WTC11 (cell line): ENCODE measurements around the gene CDC25B. TPM values are rescaled to one million over a fixed set of nuclear protein-coding genes. Genes with fewer than 3 reads are reported as not detected.

Experiments
- ARID4B ChIP-seq: sonication (generic); formaldehyde crosslinking; IDR thresholded peaks from 2 replicates; pipeline ENCODE4 v1.8.0; 2023; ENCODE audit warnings: missing genetic modification reagents, mild to moderate bottlenecking, borderline replicate concordance
- ATF1 ChIP-seq: sonication (generic); formaldehyde crosslinking; IDR thresholded peaks from 2 replicates; pipeline ENCODE4 v1.8.1; 2023; ENCODE audit warnings: mild to moderate bottlenecking, moderate library complexity, missing genetic modification reagents
- CREB1 ChIP-seq: sonication (generic); formaldehyde crosslinking; IDR thresholded peaks from 2 replicates; pipeline ENCODE4 v1.8.0; 2023; ENCODE audit warnings: mild to moderate bottlenecking, missing genetic modification reagents
- CREM ChIP-seq: sonication (generic); formaldehyde crosslinking; IDR thresholded peaks from 2 replicates; pipeline ENCODE4 v1.8.1; 2022; ENCODE audit warnings: mild to moderate bottlenecking, missing genetic modification reagents, moderate library complexity
- ETV6 ChIP-seq: sonication (generic); formaldehyde crosslinking; IDR thresholded peaks from 2 replicates; pipeline ENCODE4 v1.8.1; 2022; ENCODE audit warnings: mild to moderate bottlenecking, missing genetic modification reagents
- KAT7 ChIP-seq: sonication (generic); formaldehyde crosslinking; IDR thresholded peaks from 2 replicates; pipeline ENCODE4 v1.8.1; 2023; ENCODE audit warnings: missing genetic modification reagents, mild to moderate bottlenecking, borderline replicate concordance
- NR2C2 ChIP-seq: sonication (generic); formaldehyde crosslinking; IDR thresholded peaks from 2 replicates; pipeline ENCODE4 v1.8.0; 2022; ENCODE audit warnings: mild to moderate bottlenecking, missing genetic modification reagents
- PRRX2 ChIP-seq: fragments of 250-450 bp; sonication (Bioruptor Pico); IDR thresholded peaks from 2 replicates; pipeline ENCODE4 v1.8.0; 2021; ENCODE audit warnings: mild to moderate bottlenecking
- RORB ChIP-seq: fragments of 250-450 bp; sonication (Bioruptor Pico); IDR thresholded peaks from 2 replicates; pipeline ENCODE4 v1.9.0; 2021; ENCODE audit warnings: mild to moderate bottlenecking
- SP1 ChIP-seq: sonication (generic); formaldehyde crosslinking; conservative IDR thresholded peaks from 2 replicates; pipeline ENCODE4 v1.8.1; 2022; ENCODE audit warnings: missing genetic modification reagents
- TEAD1 ChIP-seq: sonication (generic); formaldehyde crosslinking; IDR thresholded peaks from 2 replicates; pipeline ENCODE4 v1.8.0; 2022; ENCODE audit warnings: mild to moderate bottlenecking, missing genetic modification reagents
- TP53 ChIP-seq: sonication (generic); formaldehyde crosslinking; IDR thresholded peaks from 2 replicates; pipeline ENCODE4 v1.8.1; 2023; ENCODE audit warnings: mild to moderate bottlenecking, missing genetic modification reagents
- ZNF138 ChIP-seq: sonication (generic); formaldehyde crosslinking; conservative IDR thresholded peaks from 2 replicates; pipeline ENCODE4 v1.8.1; 2022; ENCODE audit warnings: mild to moderate bottlenecking, moderate library complexity, missing genetic modification reagents
- total RNA-seq: library from RNA; stranded (reverse); gene quantifications from 3 replicates; pipeline ENCODE4 v1.2.3, GENCODE V29; 2021
- TF ChIP-seq, protein P1 (sequence below): fragments of 200-600 bp; IDR thresholded peaks from 2 replicates; pipeline ENCODE4 v1.8.0; 2022; ENCODE audit warnings: antibody characterized with exemption
- TF ChIP-seq, protein P2 (sequence below): sonication (generic); formaldehyde crosslinking; IDR thresholded peaks from 2 replicates; pipeline ENCODE4 v1.8.0; 2022; ENCODE audit warnings: mild to moderate bottlenecking, missing genetic modification reagents
- TF ChIP-seq, protein P3 (sequence below): fragments of 250-450 bp; sonication (Bioruptor Pico); IDR thresholded peaks from 2 replicates; pipeline ENCODE4 v1.9.0; 2021; ENCODE audit warnings: mild to moderate bottlenecking, borderline replicate concordance
- TF ChIP-seq, protein P4 (sequence below): sonication (generic); formaldehyde crosslinking; IDR thresholded peaks from 2 replicates; pipeline ENCODE4 v1.8.0; 2023; ENCODE audit warnings: mild to moderate bottlenecking, missing genetic modification reagents
- TF ChIP-seq, protein P5 (sequence below): sonication (generic); formaldehyde crosslinking; IDR thresholded peaks from 2 replicates; pipeline ENCODE4 v1.8.1; 2022; ENCODE audit warnings: mild to moderate bottlenecking, moderate library complexity, missing genetic modification reagents
- TF ChIP-seq, protein P6 (sequence below): sonication (generic); formaldehyde crosslinking; conservative IDR thresholded peaks from 2 replicates; pipeline ENCODE4 v1.8.1; 2023; ENCODE audit warnings: mild to moderate bottlenecking, low read depth, missing genetic modification reagents, moderate library complexity

Gene CDC25B
- total RNA-seq, 1 experiment from 2014 or later = 37.4 TPM

- TF ChIP-seq, protein P1, sequence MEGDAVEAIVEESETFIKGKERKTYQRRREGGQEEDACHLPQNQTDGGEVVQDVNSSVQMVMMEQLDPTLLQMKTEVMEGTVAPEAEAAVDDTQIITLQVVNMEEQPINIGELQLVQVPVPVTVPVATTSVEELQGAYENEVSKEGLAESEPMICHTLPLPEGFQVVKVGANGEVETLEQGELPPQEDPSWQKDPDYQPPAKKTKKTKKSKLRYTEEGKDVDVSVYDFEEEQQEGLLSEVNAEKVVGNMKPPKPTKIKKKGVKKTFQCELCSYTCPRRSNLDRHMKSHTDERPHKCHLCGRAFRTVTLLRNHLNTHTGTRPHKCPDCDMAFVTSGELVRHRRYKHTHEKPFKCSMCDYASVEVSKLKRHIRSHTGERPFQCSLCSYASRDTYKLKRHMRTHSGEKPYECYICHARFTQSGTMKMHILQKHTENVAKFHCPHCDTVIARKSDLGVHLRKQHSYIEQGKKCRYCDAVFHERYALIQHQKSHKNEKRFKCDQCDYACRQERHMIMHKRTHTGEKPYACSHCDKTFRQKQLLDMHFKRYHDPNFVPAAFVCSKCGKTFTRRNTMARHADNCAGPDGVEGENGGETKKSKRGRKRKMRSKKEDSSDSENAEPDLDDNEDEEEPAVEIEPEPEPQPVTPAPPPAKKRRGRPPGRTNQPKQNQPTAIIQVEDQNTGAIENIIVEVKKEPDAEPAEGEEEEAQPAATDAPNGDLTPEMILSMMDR = peak; percentile 94
- TF ChIP-seq RORB (CRISPR knock-in tag) (no peak), TEAD1 (CRISPR knock-in tag) (peak; percentile 12), PRRX2 (no peak), ATF1 (no peak; the same call in 1 of the 2 replicates), SP1 (CRISPR knock-in tag) (peak; percentile 82), TP53 (CRISPR knock-in tag) (no peak), CREB1 (CRISPR knock-in tag) (0 out of 2 replicates have a peak, but pooled peaks have one; percentile 8), ZNF138 (CRISPR knock-in tag) (no peak), ARID4B (CRISPR knock-in tag) (peak; percentile 65; the same call in 1 of the 2 replicates), CREM (CRISPR knock-in tag) (peak; percentile 99), ETV6 (CRISPR knock-in tag) (peak; percentile 79), KAT7 (CRISPR knock-in tag) (peak; percentile 48; the same call in 1 of the 2 replicates), NR2C2 (CRISPR knock-in tag) (no peak)
- TF ChIP-seq, protein P2, sequence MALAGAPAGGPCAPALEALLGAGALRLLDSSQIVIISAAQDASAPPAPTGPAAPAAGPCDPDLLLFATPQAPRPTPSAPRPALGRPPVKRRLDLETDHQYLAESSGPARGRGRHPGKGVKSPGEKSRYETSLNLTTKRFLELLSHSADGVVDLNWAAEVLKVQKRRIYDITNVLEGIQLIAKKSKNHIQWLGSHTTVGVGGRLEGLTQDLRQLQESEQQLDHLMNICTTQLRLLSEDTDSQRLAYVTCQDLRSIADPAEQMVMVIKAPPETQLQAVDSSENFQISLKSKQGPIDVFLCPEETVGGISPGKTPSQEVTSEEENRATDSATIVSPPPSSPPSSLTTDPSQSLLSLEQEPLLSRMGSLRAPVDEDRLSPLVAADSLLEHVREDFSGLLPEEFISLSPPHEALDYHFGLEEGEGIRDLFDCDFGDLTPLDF (CRISPR knock-in tag) = no peak
- TF ChIP-seq, protein P3, sequence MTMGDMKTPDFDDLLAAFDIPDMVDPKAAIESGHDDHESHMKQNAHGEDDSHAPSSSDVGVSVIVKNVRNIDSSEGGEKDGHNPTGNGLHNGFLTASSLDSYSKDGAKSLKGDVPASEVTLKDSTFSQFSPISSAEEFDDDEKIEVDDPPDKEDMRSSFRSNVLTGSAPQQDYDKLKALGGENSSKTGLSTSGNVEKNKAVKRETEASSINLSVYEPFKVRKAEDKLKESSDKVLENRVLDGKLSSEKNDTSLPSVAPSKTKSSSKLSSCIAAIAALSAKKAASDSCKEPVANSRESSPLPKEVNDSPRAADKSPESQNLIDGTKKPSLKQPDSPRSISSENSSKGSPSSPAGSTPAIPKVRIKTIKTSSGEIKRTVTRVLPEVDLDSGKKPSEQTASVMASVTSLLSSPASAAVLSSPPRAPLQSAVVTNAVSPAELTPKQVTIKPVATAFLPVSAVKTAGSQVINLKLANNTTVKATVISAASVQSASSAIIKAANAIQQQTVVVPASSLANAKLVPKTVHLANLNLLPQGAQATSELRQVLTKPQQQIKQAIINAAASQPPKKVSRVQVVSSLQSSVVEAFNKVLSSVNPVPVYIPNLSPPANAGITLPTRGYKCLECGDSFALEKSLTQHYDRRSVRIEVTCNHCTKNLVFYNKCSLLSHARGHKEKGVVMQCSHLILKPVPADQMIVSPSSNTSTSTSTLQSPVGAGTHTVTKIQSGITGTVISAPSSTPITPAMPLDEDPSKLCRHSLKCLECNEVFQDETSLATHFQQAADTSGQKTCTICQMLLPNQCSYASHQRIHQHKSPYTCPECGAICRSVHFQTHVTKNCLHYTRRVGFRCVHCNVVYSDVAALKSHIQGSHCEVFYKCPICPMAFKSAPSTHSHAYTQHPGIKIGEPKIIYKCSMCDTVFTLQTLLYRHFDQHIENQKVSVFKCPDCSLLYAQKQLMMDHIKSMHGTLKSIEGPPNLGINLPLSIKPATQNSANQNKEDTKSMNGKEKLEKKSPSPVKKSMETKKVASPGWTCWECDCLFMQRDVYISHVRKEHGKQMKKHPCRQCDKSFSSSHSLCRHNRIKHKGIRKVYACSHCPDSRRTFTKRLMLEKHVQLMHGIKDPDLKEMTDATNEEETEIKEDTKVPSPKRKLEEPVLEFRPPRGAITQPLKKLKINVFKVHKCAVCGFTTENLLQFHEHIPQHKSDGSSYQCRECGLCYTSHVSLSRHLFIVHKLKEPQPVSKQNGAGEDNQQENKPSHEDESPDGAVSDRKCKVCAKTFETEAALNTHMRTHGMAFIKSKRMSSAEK (CRISPR knock-in tag) = no peak
- TF ChIP-seq, protein P4, sequence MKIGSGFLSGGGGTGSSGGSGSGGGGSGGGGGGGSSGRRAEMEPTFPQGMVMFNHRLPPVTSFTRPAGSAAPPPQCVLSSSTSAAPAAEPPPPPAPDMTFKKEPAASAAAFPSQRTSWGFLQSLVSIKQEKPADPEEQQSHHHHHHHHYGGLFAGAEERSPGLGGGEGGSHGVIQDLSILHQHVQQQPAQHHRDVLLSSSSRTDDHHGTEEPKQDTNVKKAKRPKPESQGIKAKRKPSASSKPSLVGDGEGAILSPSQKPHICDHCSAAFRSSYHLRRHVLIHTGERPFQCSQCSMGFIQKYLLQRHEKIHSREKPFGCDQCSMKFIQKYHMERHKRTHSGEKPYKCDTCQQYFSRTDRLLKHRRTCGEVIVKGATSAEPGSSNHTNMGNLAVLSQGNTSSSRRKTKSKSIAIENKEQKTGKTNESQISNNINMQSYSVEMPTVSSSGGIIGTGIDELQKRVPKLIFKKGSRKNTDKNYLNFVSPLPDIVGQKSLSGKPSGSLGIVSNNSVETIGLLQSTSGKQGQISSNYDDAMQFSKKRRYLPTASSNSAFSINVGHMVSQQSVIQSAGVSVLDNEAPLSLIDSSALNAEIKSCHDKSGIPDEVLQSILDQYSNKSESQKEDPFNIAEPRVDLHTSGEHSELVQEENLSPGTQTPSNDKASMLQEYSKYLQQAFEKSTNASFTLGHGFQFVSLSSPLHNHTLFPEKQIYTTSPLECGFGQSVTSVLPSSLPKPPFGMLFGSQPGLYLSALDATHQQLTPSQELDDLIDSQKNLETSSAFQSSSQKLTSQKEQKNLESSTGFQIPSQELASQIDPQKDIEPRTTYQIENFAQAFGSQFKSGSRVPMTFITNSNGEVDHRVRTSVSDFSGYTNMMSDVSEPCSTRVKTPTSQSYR (CRISPR knock-in tag) = no peak
- TF ChIP-seq, protein P5, sequence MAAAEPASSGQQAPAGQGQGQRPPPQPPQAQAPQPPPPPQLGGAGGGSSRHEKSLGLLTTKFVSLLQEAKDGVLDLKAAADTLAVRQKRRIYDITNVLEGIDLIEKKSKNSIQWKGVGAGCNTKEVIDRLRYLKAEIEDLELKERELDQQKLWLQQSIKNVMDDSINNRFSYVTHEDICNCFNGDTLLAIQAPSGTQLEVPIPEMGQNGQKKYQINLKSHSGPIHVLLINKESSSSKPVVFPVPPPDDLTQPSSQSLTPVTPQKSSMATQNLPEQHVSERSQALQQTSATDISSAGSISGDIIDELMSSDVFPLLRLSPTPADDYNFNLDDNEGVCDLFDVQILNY (CRISPR knock-in tag) = peak; percentile 79; the same call in 1 of the 2 replicates
- TF ChIP-seq, protein P6, sequence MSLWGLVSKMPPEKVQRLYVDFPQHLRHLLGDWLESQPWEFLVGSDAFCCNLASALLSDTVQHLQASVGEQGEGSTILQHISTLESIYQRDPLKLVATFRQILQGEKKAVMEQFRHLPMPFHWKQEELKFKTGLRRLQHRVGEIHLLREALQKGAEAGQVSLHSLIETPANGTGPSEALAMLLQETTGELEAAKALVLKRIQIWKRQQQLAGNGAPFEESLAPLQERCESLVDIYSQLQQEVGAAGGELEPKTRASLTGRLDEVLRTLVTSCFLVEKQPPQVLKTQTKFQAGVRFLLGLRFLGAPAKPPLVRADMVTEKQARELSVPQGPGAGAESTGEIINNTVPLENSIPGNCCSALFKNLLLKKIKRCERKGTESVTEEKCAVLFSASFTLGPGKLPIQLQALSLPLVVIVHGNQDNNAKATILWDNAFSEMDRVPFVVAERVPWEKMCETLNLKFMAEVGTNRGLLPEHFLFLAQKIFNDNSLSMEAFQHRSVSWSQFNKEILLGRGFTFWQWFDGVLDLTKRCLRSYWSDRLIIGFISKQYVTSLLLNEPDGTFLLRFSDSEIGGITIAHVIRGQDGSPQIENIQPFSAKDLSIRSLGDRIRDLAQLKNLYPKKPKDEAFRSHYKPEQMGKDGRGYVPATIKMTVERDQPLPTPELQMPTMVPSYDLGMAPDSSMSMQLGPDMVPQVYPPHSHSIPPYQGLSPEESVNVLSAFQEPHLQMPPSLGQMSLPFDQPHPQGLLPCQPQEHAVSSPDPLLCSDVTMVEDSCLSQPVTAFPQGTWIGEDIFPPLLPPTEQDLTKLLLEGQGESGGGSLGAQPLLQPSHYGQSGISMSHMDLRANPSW = no peak
These were observed 24.2 kb downstream of the CDC25B start, which contains the start of gene AP5S1 (continued) for GRCh38 chr20:3820048-3820900.
